Spinal cord (tissue), 10 donors: ENCODE results near the gene ADAMTS3. TPM values are rescaled to one million over a fixed set of nuclear protein-coding genes. Genes with fewer than 3 reads are reported as not detected.

Source experiments
- DNase-seq, 6 donors: peaks; one replicate each; pipeline versions ENCODE4 v3.0.0 to v3.0.0-alpha.2; 2013 to 2015; ENCODE audit warnings: low spot score in 6 of 6, low read depth in 4 of 6
- H3K27ac ChIP-seq: one replicate; pipeline ENCODE4 v1.5.1; 2013; ENCODE audit warnings: low read depth, low read length, control low read depth
- H3K27me3 ChIP-seq: one replicate; pipeline ENCODE4 v1.6.1; 2013; ENCODE audit warnings: low read length; ENCODE audit not compliant: control insufficient read depth, insufficient read depth
- H3K36me3 ChIP-seq: one replicate; pipeline ENCODE4 v1.6.1; 2013; ENCODE audit warnings: low read length; ENCODE audit not compliant: control insufficient read depth, insufficient read depth
- H3K4me1 ChIP-seq: one replicate; pipeline ENCODE4 v1.6.1; 2013; ENCODE audit warnings: low read length; ENCODE audit not compliant: control insufficient read depth, insufficient read depth
- H3K4me3 ChIP-seq: one replicate; pipeline ENCODE4 v1.5.1; 2013; ENCODE audit warnings: low read depth, low read length, control low read depth
- H3K9me3 ChIP-seq: one replicate; pipeline ENCODE4 v1.6.1; 2013; ENCODE audit warnings: low read length; ENCODE audit not compliant: control insufficient read depth, insufficient read depth
- WGBS: methylation state at CpG from one replicate; pipeline ENCODE4 v1.1.5; 2013; ENCODE audit warnings: missing lambda C conversion rate; ENCODE audit not compliant: insufficient coverage; 5-methylcytosine and 5-hydroxymethylcytosine counted together
- polyA plus RNA-seq, 2 donors: library from polyadenylated mRNA; unstranded; fragments of 120-200 nt; gene quantifications; one replicate each; pipeline ENCODE4 v1.2.1, GENCODE V29; 2013; ENCODE audit not compliant: insufficient read length in 2 of 2
- total RNA-seq, 2 donors: library from RNA; depleted of rRNA in 1 of 2; stranded (reverse); fragments of 120-200 nt in 1 of 2; fragments of >200 nt in 1 of 2; gene quantifications; one replicate each; pipeline versions ENCODE4 v1.2.3 to v1.2.4, GENCODE V29; 2013 to 2014
- donor health status: healthy.

The ADAMTS3 gene
- total and polyA plus RNA-seq, 4 donors: 5.8 to 16.9 (median 7.6) TPM

DNA sequence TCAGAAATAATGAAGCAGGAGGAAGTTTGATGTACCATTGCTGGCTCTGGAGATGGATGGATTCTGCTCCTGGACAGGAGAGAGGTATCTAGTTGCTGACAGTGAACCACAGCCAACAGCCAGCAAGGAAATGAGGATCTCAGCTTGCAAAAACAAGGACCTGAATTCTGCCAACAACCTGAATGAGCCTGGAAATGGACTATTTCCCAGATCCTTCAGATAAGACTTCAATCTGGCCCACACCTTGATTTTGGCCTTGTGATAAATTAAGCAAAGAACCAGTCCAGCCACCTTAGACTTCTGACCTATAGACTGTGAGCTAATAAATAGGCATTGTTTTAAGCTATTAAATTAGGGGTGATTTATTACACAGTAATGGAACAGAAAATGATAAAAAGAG is 220.3 kb downstream of the ADAMTS3 start:
- Histone ChIP-seq H3K4me3 (no peak overlapping the region), H3K36me3 (no peaks in the 10 kb centered on the region), H3K9me3 (no peaks in the 10 kb centered on the region), H3K4me1 (no peaks in the 10 kb centered on the region), H3K27ac (no peak overlapping the region), H3K27me3 (no peaks in the 10 kb centered on the region)
- DNase-seq: no peak

- H3K4me3 ChIP-seq: no peak overlapping the region
- no peak for DNase-seq
- no peak overlapping the region for H3K27ac ChIP-seq
- H3K27me3 ChIP-seq: no peaks in the 10 kb centered on the region
- no peaks in the 10 kb centered on the region for H3K36me3 ChIP-seq
- no peaks in the 10 kb centered on the region for H3K9me3 ChIP-seq
- H3K4me1 ChIP-seq: no peaks in the 10 kb centered on the region
Measured at GRCh38 chr4:72344418-72344817, 224.6 kb downstream of the ADAMTS3 start.

DNA sequence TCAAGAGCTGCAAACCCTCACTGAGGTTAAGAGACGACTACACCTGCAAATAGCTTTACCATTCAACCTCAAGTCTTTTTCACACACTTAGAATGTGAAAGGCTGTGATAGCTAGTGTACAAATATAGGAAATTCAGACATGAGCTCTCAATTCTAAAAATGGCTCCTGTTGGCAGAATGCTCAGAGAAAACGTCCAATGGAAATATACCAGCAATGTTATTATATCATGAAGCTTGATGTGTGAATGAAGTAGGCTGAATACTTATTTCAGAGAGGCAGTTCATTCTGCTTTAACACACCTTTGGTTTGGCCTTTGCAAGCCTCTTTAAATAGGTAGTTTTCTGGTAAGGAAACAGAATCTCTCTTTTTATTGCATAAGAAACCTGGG is 227.6 kb downstream of the ADAMTS3 start:
- Histone ChIP-seq H3K36me3 (no peaks in the 10 kb centered on the region), H3K27ac (no peak overlapping the region), H3K4me3 (no peak overlapping the region), H3K27me3 (no peaks in the 10 kb centered on the region), H3K9me3 (no peaks in the 10 kb centered on the region), H3K4me1 (no peaks in the 10 kb centered on the region)
- peak in 1 of 6 donors; percentile 81 for DNase-seq
- WGBS: no CpG with 5 or more reads among the region's 2 CpGs

DNA sequence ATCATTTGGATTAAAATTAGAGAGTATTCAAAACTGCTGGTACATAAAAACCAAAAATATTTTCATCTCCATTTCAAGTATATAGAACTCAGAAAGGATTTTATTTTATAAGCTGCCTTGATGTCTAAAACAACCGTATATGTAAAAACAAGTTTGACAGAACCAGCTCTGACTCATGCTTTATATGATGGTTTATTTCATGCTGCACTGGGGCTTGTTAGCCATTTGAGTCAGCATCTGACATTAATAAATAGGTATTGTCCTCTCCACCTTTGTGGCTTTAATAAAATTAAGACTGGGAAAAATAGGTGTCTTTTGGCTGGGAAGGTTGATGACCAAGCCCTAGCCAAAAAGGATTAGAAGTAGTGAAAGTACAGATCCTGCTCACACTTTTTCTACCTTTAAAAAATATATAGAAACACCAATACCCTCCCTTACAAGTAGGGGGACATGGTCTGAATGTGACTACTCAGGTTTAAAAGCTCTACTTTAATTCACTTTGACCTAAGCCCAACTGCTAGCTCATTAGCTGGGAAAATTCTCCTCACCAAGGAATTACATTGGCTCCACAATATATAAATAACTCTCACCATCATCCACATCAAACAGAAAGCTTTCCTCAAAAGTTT is 228.1 kb downstream of the ADAMTS3 start:
- Histone ChIP-seq H3K4me3 (no peak overlapping the region), H3K27ac (no peak overlapping the region), H3K27me3 (no peaks in the 10 kb centered on the region), H3K4me1 (no peaks in the 10 kb centered on the region), H3K9me3 (no peaks in the 10 kb centered on the region), H3K36me3 (no peaks in the 10 kb centered on the region)
- DNase-seq: no peak
- WGBS: no CpG with 5 or more reads among the region's 1 CpG

- H3K27ac ChIP-seq: no peak overlapping the region
- H3K9me3 ChIP-seq: no peaks in the 10 kb centered on the region
- H3K36me3 ChIP-seq: no peaks in the 10 kb centered on the region
- DNase-seq: no peak
- no peaks in the 10 kb centered on the region for H3K27me3 ChIP-seq
- WGBS: no CpG with 5 or more reads among the region's 1 CpG
- no peaks in the 10 kb centered on the region for H3K4me1 ChIP-seq
- H3K4me3 ChIP-seq: no peak overlapping the region
Measured at GRCh38 chr4:72338060-72338459, 231.0 kb downstream of the ADAMTS3 start.

- no CpG with 5 or more reads among the region's 1 CpG for WGBS
- no peak for DNase-seq
Measured at GRCh38 chr4:72330381-72330780, 238.6 kb downstream of the ADAMTS3 start.

GRCh38 chr4:72326692-72327632 is 242.1 kb downstream of the ADAMTS3 start:
- peak in 2 of 6 donors; percentile 64 to 89 for DNase-seq
- WGBS: no CpG with 5 or more reads among the region's 2 CpGs

More at GRCh38 chr4:72330381-72330780, 238.6 kb downstream of the ADAMTS3 start:
- H3K27ac ChIP-seq: no peak overlapping the region
- H3K4me3 ChIP-seq: no peak overlapping the region
- no peaks in the 10 kb centered on the region for H3K9me3 ChIP-seq
- H3K4me1 ChIP-seq: no peaks in the 10 kb centered on the region
- no peaks in the 10 kb centered on the region for H3K27me3 ChIP-seq
- H3K36me3 ChIP-seq: no peaks in the 10 kb centered on the region

DNA sequence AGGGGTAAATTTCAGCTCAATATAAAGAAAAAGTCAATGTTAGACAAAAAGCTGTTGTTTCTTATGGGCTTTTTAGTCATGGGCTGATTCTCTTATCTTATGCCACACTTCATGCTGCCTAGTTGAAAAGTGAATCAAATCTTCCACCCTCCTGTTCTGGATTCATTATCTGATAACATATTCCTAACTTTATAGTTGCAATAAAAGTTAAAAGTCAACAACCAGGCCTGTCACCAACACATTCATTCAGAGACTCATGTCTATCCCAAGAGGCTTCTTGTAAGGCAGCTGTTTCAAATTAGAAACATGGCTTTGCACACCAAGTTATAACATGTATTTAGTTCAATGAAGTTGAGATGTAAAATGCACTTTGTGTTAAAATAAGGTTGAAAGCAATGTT is 243.8 kb downstream of the ADAMTS3 start:
- H3K4me1 ChIP-seq: peaks cover 3% of the 10 kb centered on the region
- no peaks in the 10 kb centered on the region for H3K9me3 ChIP-seq
- H3K36me3 ChIP-seq: no peaks in the 10 kb centered on the region
- DNase-seq: no peak
- H3K27me3 ChIP-seq: no peaks in the 10 kb centered on the region
- no peak overlapping the region for H3K4me3 ChIP-seq
- no peak overlapping the region for H3K27ac ChIP-seq

More at GRCh38 chr4:72326692-72327632, 242.1 kb downstream of the ADAMTS3 start:
- Histone ChIP-seq H3K27me3 (no peaks in the 10 kb centered on the region), H3K9me3 (no peaks in the 10 kb centered on the region), H3K36me3 (no peaks in the 10 kb centered on the region), H3K4me1 (no peaks in the 10 kb centered on the region), H3K27ac (no peak overlapping the region), H3K4me3 (no peak overlapping the region)

- Histone ChIP-seq H3K9me3 (no peaks in the 10 kb centered on the region), H3K27ac (no peak overlapping the region), H3K27me3 (no peaks in the 10 kb centered on the region), H3K4me1 (peaks cover 3% of the 10 kb centered on the region), H3K36me3 (no peaks in the 10 kb centered on the region), H3K4me3 (no peak overlapping the region)
- WGBS: 80% methylated on average over 1 of the region's 2 CpGs
- no peak for DNase-seq
Measured at GRCh38 chr4:72323227-72323626, 245.8 kb downstream of the ADAMTS3 start.
